Activated effector memory CD4-positive, alpha-beta T cell treated with anti-CD3 and anti-CD28 coated beads, Interleukin-2, amount 50 U/mL, for 16 hours (primary cell): ENCODE data around the gene PLCL1.

Source experiments
- DNase-seq: peaks from one replicate; pipeline ENCODE4 v3.0.0-alpha.2; 2020

Gene PLCL1

GRCh38 chr2:197890168-197890567 is 85.8 kb downstream of the PLCL1 start:
- no peak for DNase-seq

GRCh38 chr2:197891897-197892442 is 87.6 kb downstream of the PLCL1 start:
- no peak for DNase-seq

GRCh38 chr2:197893403-197894177 is 89.2 kb downstream of the PLCL1 start:
- DNase-seq: no peak

- no peak for DNase-seq
These were observed 90.4 kb downstream of the PLCL1 start for GRCh38 chr2:197894751-197895274.

GRCh38 chr2:197897960-197898678 is 93.7 kb downstream of the PLCL1 start:
- DNase-seq: no peak

- DNase-seq: peak; percentile 64
These were observed 100.1 kb downstream of the PLCL1 start for GRCh38 chr2:197904446-197904845.

GRCh38 chr2:197908156-197908555 is 103.8 kb downstream of the PLCL1 start:
- DNase-seq: no peak

- no peak for DNase-seq
These were observed 104.8 kb downstream of the PLCL1 start for GRCh38 chr2:197908990-197909776.

GRCh38 chr2:197911667-197912066 is 107.3 kb downstream of the PLCL1 start:
- no peak for DNase-seq

GRCh38 chr2:197913084-197913483 is 108.7 kb downstream of the PLCL1 start:
- no peak for DNase-seq

- no peak for DNase-seq
These were observed 110.4 kb downstream of the PLCL1 start for GRCh38 chr2:197914778-197915177.

- DNase-seq: no peak
These were observed 111.3 kb downstream of the PLCL1 start for GRCh38 chr2:197915548-197916265.

GRCh38 chr2:197919487-197919886 is 115.1 kb downstream of the PLCL1 start:
- DNase-seq: no peak

- no peak for DNase-seq
These were observed 115.7 kb downstream of the PLCL1 start for GRCh38 chr2:197920088-197920487.

- DNase-seq: no peak
These were observed 116.3 kb downstream of the PLCL1 start for GRCh38 chr2:197920592-197921201.

- DNase-seq: no peak
These were observed 120.1 kb downstream of the PLCL1 start for GRCh38 chr2:197924483-197924882.

- DNase-seq: no peak
These were observed 120.8 kb downstream of the PLCL1 start for GRCh38 chr2:197925204-197925603.

- DNase-seq: no peak
These were observed 121.6 kb downstream of the PLCL1 start for GRCh38 chr2:197925976-197926375.

- no peak for DNase-seq
These were observed 122.3 kb downstream of the PLCL1 start for GRCh38 chr2:197926673-197927072.

- DNase-seq: no peak
These were observed 123.6 kb downstream of the PLCL1 start for GRCh38 chr2:197927994-197928393.

- DNase-seq: no peak
These were observed 124.9 kb downstream of the PLCL1 start for GRCh38 chr2:197929008-197929885.
